ENCODE measurements around the gene FAM168A.

FAM168A gene

DNA sequence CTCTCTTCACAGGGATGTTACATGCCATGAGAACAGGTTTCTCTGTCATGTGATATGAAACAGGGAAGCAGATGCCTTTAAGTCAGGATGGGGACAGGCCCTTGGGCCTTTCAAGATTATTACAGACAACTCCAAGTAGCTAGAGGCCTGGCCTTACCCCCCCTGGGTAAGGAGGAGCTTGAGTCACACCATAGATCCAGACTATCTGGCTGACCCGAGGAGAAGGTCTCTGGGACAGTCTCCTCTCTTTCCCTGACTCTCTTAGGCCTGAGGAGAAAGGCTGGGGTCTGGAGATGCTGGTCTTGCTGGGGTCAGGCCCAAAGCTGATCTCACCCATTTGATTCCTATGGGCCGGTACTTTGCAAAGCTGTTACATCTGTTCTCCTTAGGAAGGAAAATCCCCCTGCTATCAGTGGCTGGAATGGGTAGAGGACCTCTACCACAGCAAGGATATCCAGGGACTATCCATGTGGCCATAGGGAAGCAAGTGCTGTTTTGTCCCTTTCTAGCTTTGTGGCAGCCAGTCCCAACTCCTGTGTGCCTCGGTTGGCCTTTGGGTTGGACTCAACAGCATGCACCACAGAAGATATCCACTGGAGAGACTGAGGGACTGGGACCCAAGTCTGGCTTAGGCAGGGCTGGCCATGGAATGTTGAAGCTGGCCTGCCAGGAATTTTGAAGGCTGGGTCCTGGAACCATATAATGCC is 196.5 kb downstream of the FAM168A start:
- DNase-seq (ENCODE audit: low read depth): no peak

GRCh38 chr11:73400293-73400692 is 197.6 kb downstream of the FAM168A start:
- no peak for DNase-seq (ENCODE audit: low read depth)

DNA sequence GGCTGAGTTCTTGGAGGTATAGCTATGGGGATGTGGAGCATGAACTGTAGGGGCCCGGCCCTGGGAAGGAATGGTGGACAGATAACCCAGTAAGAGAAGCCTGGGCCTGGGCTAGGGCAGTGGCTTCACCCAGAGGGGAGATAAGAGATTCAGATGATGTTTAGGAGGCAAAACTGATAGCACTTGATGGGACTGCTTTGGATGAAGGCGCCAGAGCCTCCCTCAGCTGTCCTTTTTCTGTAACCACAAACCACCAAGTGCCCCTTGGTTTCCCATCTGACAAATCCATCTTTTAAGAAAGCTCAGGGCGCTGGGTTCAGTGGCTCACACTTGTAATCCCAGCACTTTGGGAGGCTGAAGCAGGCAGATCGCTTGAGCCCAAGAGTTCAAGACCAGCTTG is 198.3 kb downstream of the FAM168A start:
- no peak for DNase-seq (ENCODE audit: low read depth)

- no peak for DNase-seq (ENCODE audit: low read depth)
Observed at GRCh38 chr11:73399159-73399590, 198.7 kb downstream of the FAM168A start.

GRCh38 chr11:73398721-73399120 is 199.2 kb downstream of the FAM168A start:
- DNase-seq (ENCODE audit: low read depth): no peak

DNA sequence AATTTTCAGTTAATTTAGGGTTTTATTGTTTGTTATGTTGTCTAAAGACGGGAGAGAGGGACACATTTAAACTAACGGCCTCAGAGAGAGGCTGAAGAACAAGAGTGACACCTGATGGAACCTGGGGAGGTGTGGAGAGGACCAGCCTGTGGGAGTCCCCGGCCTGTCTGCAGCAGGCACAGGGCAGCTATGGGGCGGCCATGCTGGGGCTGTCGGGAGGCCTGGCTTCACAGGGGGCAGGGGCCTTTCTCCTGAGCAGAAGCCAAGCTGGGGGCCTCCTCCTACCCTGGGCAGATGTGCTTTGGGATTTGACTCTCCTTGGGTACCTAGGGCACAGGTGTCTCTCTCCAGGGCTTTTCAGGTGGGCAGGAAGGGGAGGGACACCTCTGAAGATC is 199.8 kb downstream of the FAM168A start:
- no peak for DNase-seq (ENCODE audit: low read depth)

- no peak for DNase-seq (ENCODE audit: low read depth)
Observed at GRCh38 chr11:73397468-73398131, 200.3 kb downstream of the FAM168A start.

- no peak for DNase-seq (ENCODE audit: low read depth)
Observed at GRCh38 chr11:73396985-73397384, 200.9 kb downstream of the FAM168A start.

DNA sequence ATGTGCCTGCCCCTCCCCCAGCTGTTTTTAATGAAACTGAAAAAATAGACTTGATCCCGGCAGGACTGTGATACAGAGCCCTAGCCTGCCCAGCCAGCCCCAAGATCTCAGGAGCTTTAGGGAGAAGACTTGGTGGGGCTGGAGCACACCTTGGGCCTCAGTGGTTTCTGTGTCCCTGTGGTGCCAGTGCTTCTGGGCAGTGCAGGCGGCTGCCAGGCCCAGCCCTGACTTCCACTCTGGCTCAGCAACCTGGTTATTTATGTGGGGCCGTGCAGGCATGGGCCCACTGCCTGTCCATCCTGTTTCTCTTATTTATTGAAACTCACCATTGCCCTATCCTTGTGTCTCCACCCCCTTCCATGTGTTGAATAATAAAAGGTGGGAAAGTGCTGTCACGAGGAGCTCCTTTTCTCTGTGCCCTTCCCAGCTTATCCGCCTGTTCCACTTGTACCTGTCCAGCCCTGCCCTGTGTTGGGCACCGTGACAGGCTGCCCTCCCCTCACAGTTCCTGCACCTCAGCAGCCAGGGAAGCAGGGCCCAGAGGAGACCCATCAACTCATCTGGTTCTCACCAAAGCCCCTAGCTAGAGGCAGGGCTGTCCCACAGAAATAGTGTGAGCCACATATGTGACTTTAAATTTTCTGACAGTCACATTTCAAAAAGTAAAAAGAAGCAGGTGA is 201.5 kb downstream of the FAM168A start:
- DNase-seq (ENCODE audit: low read depth): no peak

- DNase-seq (ENCODE audit: low read depth): no peak
Observed at GRCh38 chr11:73395297-73396208, 202.4 kb downstream of the FAM168A start.

- no peak for DNase-seq (ENCODE audit: low read depth)
Observed at GRCh38 chr11:73394416-73395296, 203.3 kb downstream of the FAM168A start.

- DNase-seq (ENCODE audit: low read depth): peak; percentile 46
Observed at GRCh38 chr11:73393479-73394415, 204.2 kb downstream of the FAM168A start.

DNA sequence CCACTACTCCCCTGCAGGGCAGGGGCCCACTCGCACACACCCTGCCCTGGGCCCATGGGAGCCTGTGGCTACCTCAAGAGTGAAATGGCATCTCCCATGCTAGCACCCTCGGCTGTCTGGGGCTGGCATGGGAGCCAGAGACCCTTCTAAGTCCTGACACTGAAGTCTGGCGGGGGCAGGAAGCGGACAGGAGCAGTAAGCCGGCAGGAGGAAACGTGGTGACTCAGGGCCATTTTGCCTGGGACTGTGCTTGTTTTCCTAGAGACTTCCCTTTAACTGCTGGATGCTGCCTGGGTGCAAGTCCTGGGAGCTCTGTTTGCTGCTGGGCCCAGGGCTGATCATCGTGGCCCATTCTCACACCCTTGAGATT is 204.9 kb downstream of the FAM168A start:
- no peak for DNase-seq (ENCODE audit: low read depth)

- no peak for DNase-seq (ENCODE audit: low read depth)
Observed at GRCh38 chr11:73392108-73393010, 205.6 kb downstream of the FAM168A start.

DNA sequence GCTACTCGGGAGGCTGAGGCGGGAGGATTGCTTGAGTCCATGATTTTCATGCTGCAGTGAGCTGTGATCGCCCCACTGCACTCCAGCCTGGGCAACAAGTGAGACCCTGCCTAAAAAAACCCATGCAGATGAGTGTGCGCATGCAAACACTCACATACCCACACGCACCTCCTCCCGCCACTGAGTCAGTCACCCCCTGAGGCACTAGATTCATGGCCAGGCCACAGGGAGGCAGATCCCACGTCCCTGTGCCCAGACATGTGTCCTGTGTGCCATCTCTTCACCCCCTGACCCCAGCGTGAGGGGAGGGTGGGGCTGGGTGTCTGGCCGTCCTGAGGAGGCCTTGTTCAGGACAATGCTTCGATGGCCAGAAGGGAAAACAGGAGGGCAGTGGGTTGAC is 206.2 kb downstream of the FAM168A start:
- DNase-seq (ENCODE audit: low read depth): no peak

DNA sequence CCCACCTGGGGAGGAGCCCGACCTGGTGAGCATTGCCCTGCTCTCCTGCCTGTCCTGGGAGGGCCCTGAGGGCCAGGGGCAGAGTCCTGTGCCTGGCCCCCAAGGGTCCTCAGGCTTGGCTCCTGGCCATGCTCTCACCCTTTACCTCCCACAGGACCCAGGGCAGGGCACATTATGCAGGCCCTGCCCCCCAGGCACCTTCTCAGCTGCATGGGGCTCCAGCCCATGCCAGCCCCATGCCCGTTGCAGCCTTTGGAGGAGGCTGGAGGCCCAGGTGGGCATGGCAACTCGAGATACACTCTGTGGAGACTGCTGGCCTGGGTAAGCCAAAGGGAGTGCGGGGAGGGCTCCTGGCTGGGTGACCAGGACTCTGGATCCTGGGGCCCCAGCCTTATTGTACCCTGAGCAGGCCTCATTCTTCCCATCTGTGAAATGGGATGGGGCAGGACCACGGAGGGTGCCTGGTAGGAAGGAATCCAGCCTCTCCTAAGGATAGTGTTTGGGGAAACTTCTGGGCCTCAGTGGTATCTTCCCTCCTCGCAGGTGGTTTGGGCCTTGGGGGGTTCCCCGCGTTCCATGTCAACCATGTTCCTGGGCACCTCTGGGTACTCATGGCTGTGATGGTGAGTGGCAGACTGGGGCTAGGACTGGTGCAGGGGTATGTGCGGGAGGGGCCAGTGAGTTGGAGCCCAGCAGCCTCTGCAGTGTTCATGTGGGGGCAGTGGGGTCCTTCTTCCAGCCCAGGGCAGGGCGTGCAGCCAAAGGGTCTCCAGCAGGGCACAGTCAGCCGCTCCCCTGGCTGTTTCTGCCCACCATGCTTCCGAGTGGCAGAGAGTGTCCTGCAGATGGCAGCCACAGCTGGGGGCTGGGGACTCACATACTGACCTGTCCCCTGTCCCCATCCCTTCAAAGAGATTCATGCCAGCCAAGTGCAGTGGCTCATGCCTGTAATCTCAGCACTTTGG is 207.0 kb downstream of the FAM168A start:
- no peak for DNase-seq (ENCODE audit: low read depth)

- no peak for DNase-seq (ENCODE audit: low read depth)
Observed at GRCh38 chr11:73389916-73390315, 208.0 kb downstream of the FAM168A start.

GRCh38 chr11:73389134-73389525 is 208.8 kb downstream of the FAM168A start:
- no peak for DNase-seq (ENCODE audit: low read depth)
